ELF-1 (cell line): ENCODE measurements around the gene RTN4.

Experiments
- DNase-seq: peaks from one replicate; pipeline ENCODE4 v3.0.0-alpha.2; 2016; ENCODE audit warnings: low read depth, low spot score

The RTN4 gene

GRCh38 chr2:54969295-54969939 lies 80.8 kb downstream of the RTN4 start:
- DNase-seq: no peak

- DNase-seq: no peak
These were observed 81.6 kb downstream of the RTN4 start for GRCh38 chr2:54968561-54969218.

GRCh38 chr2:54967759-54968365 lies 82.4 kb downstream of the RTN4 start:
- DNase-seq: peak; percentile 12

GRCh38 chr2:54967269-54967668 lies 83.0 kb downstream of the RTN4 start:
- DNase-seq: peak; percentile 44

- DNase-seq: no peak
These were observed 83.4 kb downstream of the RTN4 start for GRCh38 chr2:54966837-54967236.

- DNase-seq: peak; percentile 89
These were observed 84.0 kb downstream of the RTN4 start for GRCh38 chr2:54966165-54966832.

GRCh38 chr2:54965425-54965824 lies 84.8 kb downstream of the RTN4 start:
- DNase-seq: peak; percentile 26

GRCh38 chr2:54964816-54965215 lies 85.4 kb downstream of the RTN4 start:
- DNase-seq: no peak

GRCh38 chr2:54964271-54964670 lies 86.0 kb downstream of the RTN4 start:
- no peak for DNase-seq

GRCh38 chr2:54963476-54963875 lies 86.8 kb downstream of the RTN4 start:
- DNase-seq: no peak

GRCh38 chr2:54962935-54963440 lies 87.3 kb downstream of the RTN4 start:
- DNase-seq: no peak

- no peak for DNase-seq
These were observed 87.7 kb downstream of the RTN4 start for GRCh38 chr2:54962511-54962910.

- peak; percentile 12 for DNase-seq
These were observed 90.1 kb downstream of the RTN4 start for GRCh38 chr2:54960164-54960563.

- DNase-seq: no peak
These were observed 91.4 kb downstream of the RTN4 start for GRCh38 chr2:54958717-54959371.

- DNase-seq: peak; percentile 18
These were observed 92.8 kb downstream of the RTN4 start for GRCh38 chr2:54957321-54957999.

GRCh38 chr2:54956111-54956627 lies 94.1 kb downstream of the RTN4 start:
- no peak for DNase-seq

- DNase-seq: no peak
These were observed 94.7 kb downstream of the RTN4 start for GRCh38 chr2:54955358-54956110.

- no peak for DNase-seq
These were observed 95.4 kb downstream of the RTN4 start for GRCh38 chr2:54954705-54955357.

- no peak for DNase-seq
These were observed 96.1 kb downstream of the RTN4 start for GRCh38 chr2:54954158-54954557.

GRCh38 chr2:54952978-54953456 lies 97.2 kb downstream of the RTN4 start:
- no peak for DNase-seq
